ENCODE results near the gene CYSTM1.
A peak's percentile ranks its signal among the peaks of the same experiment; 100 is the strongest.

CYSTM1 gene

GRCh38 chr5:140239461-140239860 is 64.5 kb downstream of the CYSTM1 start:
- DNase-seq (ENCODE audit: extremely low read depth, low read depth) = no peak
- TF ChIP-seq CTCF (IDR thresholded peaks at IDR 0.05; ENCODE audit: low read depth, low read length) = no peak

GRCh38 chr5:140239939-140240700 is 65.1 kb downstream of the CYSTM1 start:
- TF ChIP-seq CTCF (IDR thresholded peaks at IDR 0.05; ENCODE audit: low read depth, low read length) = peak; percentile 71
- no peak for DNase-seq (ENCODE audit: extremely low read depth, low read depth)

GRCh38 chr5:140240987-140241706 is 66.2 kb downstream of the CYSTM1 start:
- TF ChIP-seq CTCF (IDR thresholded peaks at IDR 0.05; ENCODE audit: low read depth, low read length) = no peak

GRCh38 chr5:140242099-140242498 is 67.1 kb downstream of the CYSTM1 start:
- peak; percentile 2 for TF ChIP-seq CTCF (IDR thresholded peaks at IDR 0.05; ENCODE audit: low read depth, low read length)
- no peak for DNase-seq (ENCODE audit: extremely low read depth, low read depth)

More at GRCh38 chr5:140240987-140241706, 66.2 kb downstream of the CYSTM1 start:
- DNase-seq (ENCODE audit: extremely low read depth, low read depth) = peak; percentile 65

GRCh38 chr5:140242890-140243585 is 68.0 kb downstream of the CYSTM1 start:
- DNase-seq (ENCODE audit: extremely low read depth, low read depth) = no peak
- TF ChIP-seq CTCF (IDR thresholded peaks at IDR 0.05; ENCODE audit: low read depth, low read length) = no peak

GRCh38 chr5:140243706-140244250 is 68.8 kb downstream of the CYSTM1 start:
- TF ChIP-seq CTCF (IDR thresholded peaks at IDR 0.05; ENCODE audit: low read depth, low read length) = no peak

More at GRCh38 chr5:140243706-140244250, 68.8 kb downstream of the CYSTM1 start:
- DNase-seq (ENCODE audit: extremely low read depth, low read depth) = no peak
